H1 (cell line): ENCODE measurements around the gene RAD51B. TPM values are rescaled to one million over a fixed set of nuclear protein-coding genes. Genes with fewer than 3 reads are reported as not detected.
"Not testable (repeated sequence)": the region's sequence is repeated elsewhere in the genome, so short reads cannot be mapped to it uniquely, and the experiment has no call there.

Experiments used
- CTCF ChIA-PET: fragments of 300-600 bp; sonication (Branson Sonifier 250); formaldehyde crosslinking; loops from one replicate; lab custom pipeline; 2021; ENCODE audit not compliant: partially characterized antibody; lab: Charles Lee
- POLR2A ChIA-PET: fragments of 300-600 bp; sonication (Branson Sonifier 250); formaldehyde crosslinking; loops from one replicate; lab custom pipeline; 2021; ENCODE audit warnings: inconsistent platforms; ENCODE audit not compliant: partially characterized antibody; lab: Charles Lee
- DNase-seq, 2 experiments: peaks; one replicate each; pipeline versions ENCODE4 v3.0.0 to v3.0.0-alpha.2; 2010 to 2022; ENCODE audit warnings: low spot score in 2 of 2, low read depth in 1 of 2, mixed read lengths in 1 of 2
- FAIRE-seq: peaks from 2 replicates; lab custom pipeline; 2011; peaks lifted over from hg19 to GRCh38; lab: Jason Lieb, UNC
- H2AFZ ChIP-seq: 2 replicates; pipeline ENCODE4 v1.8.1; 2012; ENCODE audit warnings: low read length, inconsistent platforms
- H2AK5ac ChIP-seq: 2 replicates; pipeline ENCODE4 v1.6.1; 2013; ENCODE audit warnings: low read depth, low read length
- H2BK120ac ChIP-seq: replicated peaks from 2 replicates; pipeline ENCODE3; 2013; ENCODE audit warnings: low read depth, low read length, inconsistent platforms
- H2BK12ac ChIP-seq: 2 replicates; pipeline ENCODE4 v1.6.1; 2013; ENCODE audit warnings: low read depth, low read length
- H2BK15ac ChIP-seq: 2 replicates; pipeline ENCODE4 v1.6.1; 2013; ENCODE audit warnings: low read length
- H2BK20ac ChIP-seq: 2 replicates; pipeline ENCODE4 v1.6.1; 2013; ENCODE audit warnings: low read length
- H2BK5ac ChIP-seq: 2 replicates; pipeline ENCODE4 v1.6.1; 2013; ENCODE audit warnings: low read depth, low read length
- H3K14ac ChIP-seq: 2 replicates; pipeline ENCODE4 v1.6.1; 2013; ENCODE audit warnings: inconsistent platforms; ENCODE audit not compliant: insufficient read length
- H3K18ac ChIP-seq: 2 replicates; pipeline ENCODE4 v1.6.1; 2013; ENCODE audit warnings: low read length; ENCODE audit errors: extremely low read depth
- H3K23ac ChIP-seq: 2 replicates; pipeline ENCODE4 v1.6.1; 2013; ENCODE audit warnings: inconsistent platforms; ENCODE audit not compliant: insufficient read length
- H3K23me2 ChIP-seq: 2 replicates; pipeline ENCODE4 v1.6.1; 2013; ENCODE audit warnings: low read depth, low read length
- H3K27ac ChIP-seq: 2 replicates; pipeline ENCODE4 v1.6.1; 2011; ENCODE audit warnings: low read depth, low read length, inconsistent platforms
- H3K27me3 ChIP-seq, 4 experiments: replicated peaks in 1 of 4; 1 replicate in 1 of 4; 2 replicates in 3 of 4; pipeline versions ENCODE4 v1.6.1 to v1.8.1; 2011 to 2013; ENCODE audit warnings: low read length in 3 of 4, mild to moderate bottlenecking in 3 of 4, inconsistent platforms in 2 of 4, mixed read lengths in 2 of 4, moderate library complexity in 1 of 4; ENCODE audit not compliant: control insufficient read depth in 3 of 4, insufficient read depth in 3 of 4; ENCODE audit errors: extremely low read depth in 1 of 4
- H3K36me3 ChIP-seq, 4 experiments: 2 replicates each; pipeline versions ENCODE4 v1.6.1 to v1.8.1; 2011 to 2013; ENCODE audit warnings: mild to moderate bottlenecking in 4 of 4, low read length in 3 of 4, moderate library complexity in 2 of 4, control low read depth in 1 of 4, inconsistent platforms in 1 of 4; ENCODE audit not compliant: insufficient read depth in 4 of 4, control insufficient read depth in 2 of 4
- H3K4ac ChIP-seq: replicated peaks from 2 replicates; pipeline ENCODE3; 2013; ENCODE audit warnings: low read length, low read depth, mixed read lengths, inconsistent platforms; ENCODE audit not compliant: insufficient read length
- H3K4me1 ChIP-seq, 4 experiments: replicated peaks in 1 of 4; 1 replicate in 1 of 4; 2 replicates in 3 of 4; pipeline versions ENCODE4 v1.6.1 to v1.8.1; 2011 to 2013; ENCODE audit warnings: low read length in 3 of 4, inconsistent platforms in 2 of 4, mixed read lengths in 1 of 4; ENCODE audit not compliant: insufficient read depth in 4 of 4, control insufficient read depth in 3 of 4
- H3K4me2 ChIP-seq, 2 experiments: 2 replicates each; pipeline versions ENCODE4 v1.6.1 to v1.8.1; 2011 to 2013; ENCODE audit warnings: low read depth in 2 of 2, low read length in 2 of 2, control low read depth in 1 of 2, inconsistent platforms in 1 of 2, mild to moderate bottlenecking in 1 of 2; ENCODE audit not compliant: insufficient read depth in 1 of 2
- H3K4me3 ChIP-seq, 4 experiments: fragments of 200-600, 300-600 bp in 1 of 4; sonication (generic), shearing (Covaris generic), sonication (Bioruptor Twin) in 1 of 4; 2 replicates each; pipeline versions ENCODE4 v1.5.1 to v1.8.1; 2011 to 2016; ENCODE audit warnings: low read length in 4 of 4, low read depth in 3 of 4, control low read depth in 2 of 4, inconsistent platforms in 2 of 4, mild to moderate bottlenecking in 2 of 4, mixed read lengths in 1 of 4, moderate library complexity in 1 of 4; ENCODE audit not compliant: insufficient read depth in 2 of 4; ENCODE audit errors: extremely low read depth in 1 of 4
- H3K56ac ChIP-seq: replicated peaks from 2 replicates; pipeline ENCODE3; 2013; ENCODE audit warnings: low read depth, mild to moderate bottlenecking, mixed read lengths, low read length, inconsistent platforms; ENCODE audit not compliant: insufficient read length
- H3K79me1 ChIP-seq: 2 replicates; pipeline ENCODE4 v1.6.1; 2013; ENCODE audit warnings: low read depth, low read length, control low read depth
- H3K79me2 ChIP-seq, 2 experiments: 2 replicates each; pipeline versions ENCODE4 v1.6.1 to v1.8.1; 2012 to 2013; ENCODE audit warnings: low read length in 2 of 2, mild to moderate bottlenecking in 2 of 2, inconsistent platforms in 1 of 2; ENCODE audit not compliant: insufficient read depth in 2 of 2, control insufficient read depth in 1 of 2
- H3K9ac ChIP-seq, 4 experiments: replicated peaks in 1 of 4; 1 replicate in 1 of 4; 2 replicates in 3 of 4; pipeline versions ENCODE4 v1.6.1 to v1.8.1; 2011 to 2013; ENCODE audit warnings: low read depth in 3 of 4, low read length in 3 of 4, control low read depth in 2 of 4, mild to moderate bottlenecking in 2 of 4, moderate library complexity in 2 of 4, inconsistent platforms in 1 of 4; ENCODE audit errors: extremely low read depth in 1 of 4
- H3K9me3 ChIP-seq, 2 experiments: 2 replicates each; pipeline versions ENCODE4 v1.6.1 to v1.8.1; 2012 to 2013; ENCODE audit warnings: mild to moderate bottlenecking in 2 of 2, moderate library complexity in 2 of 2, control low read depth in 1 of 2, inconsistent platforms in 1 of 2, low read depth in 1 of 2, low read length in 1 of 2, mixed read lengths in 1 of 2; ENCODE audit not compliant: insufficient read depth in 2 of 2
- H4K20me1 ChIP-seq, 2 experiments: replicated peaks in 1 of 2; 2 replicates each; pipeline versions ENCODE3 to v1.8.1; 2011 to 2013; ENCODE audit warnings: inconsistent platforms in 2 of 2, low read length in 2 of 2, mild to moderate bottlenecking in 1 of 2; ENCODE audit not compliant: insufficient read depth in 2 of 2, control insufficient read depth in 1 of 2
- H4K5ac ChIP-seq: 2 replicates; pipeline ENCODE4 v1.6.1; 2013; ENCODE audit warnings: low read length, low read depth, mixed read lengths, inconsistent platforms; ENCODE audit not compliant: insufficient read length
- H4K8ac ChIP-seq: 2 replicates; pipeline ENCODE4 v1.8.0; 2013; ENCODE audit warnings: mild to moderate bottlenecking, moderate library complexity, low read length, inconsistent platforms; ENCODE audit not compliant: insufficient read depth; ENCODE audit errors: extremely low read depth
- H4K91ac ChIP-seq: replicated peaks from 2 replicates; pipeline ENCODE3; 2013; ENCODE audit warnings: low read length, mixed read lengths, inconsistent platforms; ENCODE audit not compliant: insufficient read length
- WGBS, 2 experiments: shearing (Covaris generic) in 1 of 2; methylation state at CpG; one replicate each; pipeline versions ENCODE4 v1.1.6 to v1.1.7; 2013 to 2015; ENCODE audit warnings: low lambda C conversion rate in 2 of 2, mixed read lengths in 2 of 2, inconsistent platforms in 1 of 2, low coverage in 1 of 2, missing lambda C conversion rate in 1 of 2; ENCODE audit not compliant: insufficient replicate concordance in 2 of 2, insufficient coverage in 1 of 2, insufficient read length in 1 of 2; ENCODE audit errors: extremely low coverage in 1 of 2, missing lambda C conversion rate in 1 of 2; 5-methylcytosine and 5-hydroxymethylcytosine counted together
- polyA plus RNA-seq, 7 experiments: library from polyadenylated mRNA; depleted of rRNA in 3 of 7; stranded (reverse) in 5 of 7; unstranded in 2 of 7; fragments of >200 nt in 5 of 7; fragments of 200-250 nt in 2 of 7; gene quantifications; 1 replicate in 5 of 7; 2 replicates in 1 of 7; 4 replicates in 1 of 7; pipeline versions ENCODE4 v1.2.1 to v1.2.3, GENCODE V29; 2011 to 2013; ENCODE audit warnings: missing spikeins in 2 of 7, mixed read lengths in 2 of 7
- total RNA-seq: library from RNA; stranded (reverse); fragmentation: NEBNext Ultra II Directional; extraction: Animal tissue kit (Norgen Biotek cat#: 25700); gene quantifications from 2 replicates; pipeline ENCODE4 v1.2.1, GENCODE V29; 2021

Gene RAD51B
- total and polyA plus RNA-seq, 2 of the 8 experiments (the other 6 are each of a cell fraction or from before 2014, with no cell fraction given), result 3.9 to 14.9 TPM

GRCh38 chr14:68289452-68289851 lies 469.9 kb downstream of the RAD51B start:
- H3K14ac ChIP-seq, FAIRE-seq, H2BK120ac ChIP-seq, H3K27me3 ChIP-seq, H3K4me2 ChIP-seq, H4K5ac ChIP-seq, H2BK12ac ChIP-seq, H2AK5ac ChIP-seq, H3K56ac ChIP-seq, H3K18ac ChIP-seq, H2BK5ac ChIP-seq, H2AFZ ChIP-seq, H2BK15ac ChIP-seq, H3K36me3 ChIP-seq, H2BK20ac ChIP-seq, H3K79me2 ChIP-seq, H4K91ac ChIP-seq, H3K4ac ChIP-seq, H3K9me3 ChIP-seq, H3K23ac ChIP-seq, H3K9ac ChIP-seq, H3K4me3 ChIP-seq, H4K20me1 ChIP-seq, H3K23me2 ChIP-seq, H4K8ac ChIP-seq, H3K79me1 ChIP-seq, DNase-seq, POLR2A ChIA-PET, H3K27ac ChIP-seq: not testable (repeated sequence)
- CTCF ChIA-PET, result interaction anchor here (0.7 to 1.1 kb wide), 4 partner anchors 15 to 95 kb away, joined by 3 read pairs; no protein-coding TSS in a partner anchor
- H3K4me1 ChIP-seq, result peaks cover 0 to 10% (median 8%) of the 10 kb centered on the region in 4 experiments; a peak in 6 of 7 replicates
- 92% methylated on average over 3 of the region's 3 CpGs; no CpG with 5 or more reads in 1 of the 2 experiments for WGBS, 2 experiments
